Retinal pigment epithelial cell (primary cell): Measurements from ENCODE around the gene MIS12.

ENCODE experiments used
- DNase-seq: peaks from one replicate; pipeline ENCODE4 v3.0.0-alpha.2; 2010; ENCODE audit warnings: low read depth
- H3K4me3 ChIP-seq: 2 replicates; pipeline ENCODE4 v1.5.1; 2011; ENCODE audit warnings: mild to moderate bottlenecking, low read length, control low read depth, moderate library complexity
- TF ChIP-seq, protein P1 (sequence below): conservative IDR thresholded peaks from 2 replicates; pipeline ENCODE4 v1.5.1; 2011; ENCODE audit warnings: low read depth, low read length, control low read depth, inconsistent platforms

The MIS12 gene

DNA sequence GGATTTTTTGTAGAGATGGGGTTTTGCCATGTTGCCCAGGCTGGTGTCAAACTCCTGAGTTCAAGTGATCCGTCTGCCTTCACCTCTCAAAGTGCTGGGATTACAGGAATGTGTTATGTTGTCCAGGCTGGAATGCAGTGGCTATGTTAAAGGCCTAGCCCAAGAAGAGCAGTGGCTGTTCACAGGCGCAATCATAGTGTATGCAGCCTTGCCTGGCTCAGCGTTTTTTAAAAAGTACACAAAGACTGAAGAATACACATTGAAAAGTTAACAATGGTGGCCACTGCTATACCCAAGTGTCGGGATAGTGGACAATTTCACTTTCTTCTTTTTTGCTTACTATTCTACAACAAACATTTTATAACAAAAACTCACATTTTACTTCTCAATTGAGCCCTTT, 7.4 kb upstream of the MIS12 start:
- TF ChIP-seq, protein P1, sequence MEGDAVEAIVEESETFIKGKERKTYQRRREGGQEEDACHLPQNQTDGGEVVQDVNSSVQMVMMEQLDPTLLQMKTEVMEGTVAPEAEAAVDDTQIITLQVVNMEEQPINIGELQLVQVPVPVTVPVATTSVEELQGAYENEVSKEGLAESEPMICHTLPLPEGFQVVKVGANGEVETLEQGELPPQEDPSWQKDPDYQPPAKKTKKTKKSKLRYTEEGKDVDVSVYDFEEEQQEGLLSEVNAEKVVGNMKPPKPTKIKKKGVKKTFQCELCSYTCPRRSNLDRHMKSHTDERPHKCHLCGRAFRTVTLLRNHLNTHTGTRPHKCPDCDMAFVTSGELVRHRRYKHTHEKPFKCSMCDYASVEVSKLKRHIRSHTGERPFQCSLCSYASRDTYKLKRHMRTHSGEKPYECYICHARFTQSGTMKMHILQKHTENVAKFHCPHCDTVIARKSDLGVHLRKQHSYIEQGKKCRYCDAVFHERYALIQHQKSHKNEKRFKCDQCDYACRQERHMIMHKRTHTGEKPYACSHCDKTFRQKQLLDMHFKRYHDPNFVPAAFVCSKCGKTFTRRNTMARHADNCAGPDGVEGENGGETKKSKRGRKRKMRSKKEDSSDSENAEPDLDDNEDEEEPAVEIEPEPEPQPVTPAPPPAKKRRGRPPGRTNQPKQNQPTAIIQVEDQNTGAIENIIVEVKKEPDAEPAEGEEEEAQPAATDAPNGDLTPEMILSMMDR = no peak
- H3K4me3 ChIP-seq = no peak overlapping the region
- DNase-seq = no peak

DNA sequence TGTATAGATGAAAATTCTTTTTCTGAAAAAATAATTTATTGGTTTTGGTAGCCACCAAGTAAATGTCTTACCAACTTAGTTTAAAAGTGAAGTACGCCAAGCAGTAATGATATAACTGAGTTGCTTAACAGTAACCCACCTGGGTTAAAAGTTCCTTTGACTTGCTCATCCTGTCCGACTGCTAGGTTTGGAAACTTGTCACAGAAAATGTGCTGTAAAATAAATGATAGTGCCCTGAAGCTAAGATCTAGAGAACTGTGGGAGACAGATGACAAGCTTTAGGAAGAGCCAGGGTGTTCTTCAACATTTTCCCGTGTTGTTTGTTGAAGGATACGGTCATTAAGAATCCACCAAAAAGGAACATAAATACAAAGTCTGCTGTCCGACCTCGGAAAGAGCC, 5.4 kb upstream of the MIS12 start:
- TF ChIP-seq, protein P1 = no peak
- no peak for DNase-seq
- no peak overlapping the region for H3K4me3 ChIP-seq

DNA sequence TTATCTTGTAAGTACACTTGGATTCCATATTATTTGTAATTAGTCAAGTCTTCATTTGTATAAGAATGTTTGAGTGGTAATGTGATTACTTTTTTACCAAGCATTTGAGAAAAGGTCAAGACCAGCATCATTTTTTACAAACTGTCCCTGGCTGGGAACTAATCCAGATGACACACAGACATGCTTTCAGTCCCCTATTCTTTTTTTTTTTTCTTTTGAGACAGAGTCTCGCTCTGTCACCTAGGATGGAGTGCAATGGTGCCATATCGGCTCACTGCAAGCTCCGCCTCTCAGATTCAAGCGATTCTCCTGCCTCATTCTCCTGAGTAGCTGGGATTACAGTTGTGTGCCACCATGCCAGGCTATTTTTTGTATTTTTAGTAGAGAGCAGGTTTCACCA, 4.9 kb upstream of the MIS12 start:
- no peak overlapping the region for H3K4me3 ChIP-seq
- TF ChIP-seq, protein P1 = no peak
- no peak for DNase-seq

DNA sequence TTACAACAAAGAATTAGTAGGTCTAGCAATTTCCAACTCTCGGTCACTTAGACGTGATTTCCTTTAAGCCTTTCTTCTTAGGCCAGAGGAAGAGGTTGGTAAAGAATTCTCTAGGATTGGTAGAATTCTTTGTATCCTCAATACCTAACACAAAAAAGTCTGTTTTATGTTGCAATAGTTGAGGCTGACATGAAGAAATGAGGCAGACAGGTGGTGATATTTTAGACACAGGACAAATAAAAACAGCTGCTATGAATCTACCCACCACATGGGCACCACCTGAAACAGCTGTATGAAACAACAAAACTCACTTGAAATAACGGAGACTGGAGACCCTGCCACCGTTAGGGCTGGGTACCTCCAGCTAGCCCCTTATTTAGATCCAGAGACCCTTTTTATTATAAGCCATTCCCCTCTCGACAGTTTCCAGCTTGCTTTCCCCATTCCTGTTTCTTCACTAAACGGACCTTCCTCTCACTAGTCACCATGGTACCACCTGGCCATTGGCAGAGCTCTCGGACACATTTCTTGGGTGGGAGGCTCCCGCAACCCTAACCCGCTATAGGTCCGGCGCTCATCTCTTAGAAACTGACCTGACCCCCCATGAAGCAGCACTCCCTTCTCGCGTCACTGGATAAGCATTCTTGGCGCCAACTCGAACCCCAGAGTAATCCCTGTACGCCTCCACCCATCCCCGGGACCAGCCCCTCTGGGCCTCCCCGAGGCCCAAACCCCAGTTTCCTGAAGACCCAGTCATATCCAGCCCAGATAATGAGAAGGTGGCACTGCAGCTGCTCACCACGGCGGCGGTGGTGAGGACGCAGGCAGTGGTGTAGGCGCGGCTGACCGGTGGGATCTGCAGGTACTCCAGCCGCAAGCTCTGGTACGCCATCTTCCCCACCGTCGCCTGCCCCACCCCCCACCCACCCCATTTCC, 828 bp upstream of the MIS12 start, which contains the start of gene DERL2:
DERL2 (minus strand) TSS at position 909 of the 936 bp plus-strand sequence; CDS start at position 892, 17 bp downstream.
- H3K4me3 ChIP-seq = peak within 1 kb of the TSS; percentile 92
- no peak for DNase-seq
- TF ChIP-seq, protein P1 = no peak

DNA sequence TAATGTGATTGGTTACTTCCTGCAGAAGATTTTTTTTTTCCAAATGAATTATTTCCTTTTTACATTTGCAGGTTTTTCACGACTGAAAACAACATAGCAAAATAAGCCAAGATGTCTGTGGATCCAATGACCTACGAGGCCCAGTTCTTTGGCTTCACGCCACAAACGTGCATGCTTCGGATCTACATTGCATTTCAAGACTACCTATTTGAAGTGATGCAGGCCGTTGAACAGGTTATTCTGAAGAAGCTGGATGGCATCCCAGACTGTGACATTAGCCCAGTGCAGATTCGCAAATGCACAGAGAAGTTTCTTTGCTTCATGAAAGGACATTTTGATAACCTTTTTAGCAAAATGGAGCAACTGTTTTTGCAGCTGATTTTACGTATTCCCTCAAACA, 2.4 kb downstream of the MIS12 start:
- TF ChIP-seq, protein P1 = no peak
- no peak overlapping the region for H3K4me3 ChIP-seq
- no peak for DNase-seq

DNA sequence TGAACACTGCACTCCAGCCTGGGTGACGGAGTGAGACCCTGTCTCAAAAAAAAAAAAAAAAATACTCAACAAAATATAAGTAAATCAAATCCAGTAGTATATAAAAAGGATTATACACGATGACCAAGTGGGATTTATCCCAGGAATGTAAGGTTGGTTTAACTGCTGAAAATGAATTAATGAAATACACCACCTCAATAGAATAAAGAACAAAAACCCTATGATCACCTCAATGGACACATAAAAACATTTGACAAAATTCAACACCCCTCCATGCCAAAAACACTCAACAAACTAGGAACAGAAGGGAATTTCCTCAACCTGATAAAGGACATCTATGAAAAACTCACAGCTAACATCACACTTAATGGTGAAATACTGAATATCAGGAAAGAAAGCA, 6.6 kb downstream of the MIS12 start:
- TF ChIP-seq, protein P1 = no peak

More for the DNA sequence above, 6.6 kb downstream of the MIS12 start:
- DNase-seq = no peak
- no peak overlapping the region for H3K4me3 ChIP-seq
